Measurements from ENCODE around the gene ZYG11A.
A peak's percentile ranks its signal among the peaks of the same experiment; 100 is the strongest.

The ZYG11A gene

GRCh38 chr1:52919051-52919722 is 76.6 kb downstream of the ZYG11A start:
- no peak for DNase-seq (ENCODE audit: low read depth, low spot score)
- no peak for TF ChIP-seq CTCF (IDR thresholded peaks at IDR 0.05; ENCODE audit: insufficient read depth, low read length, missing control alignments)
- POLR2A ChIA-PET: no interaction called here
- CTCF ChIA-PET: interaction anchor here (1.0 to 2.1 kb wide), 4 partner anchors 8 to 267 kb away, joined by 3 to 6 read pairs (median 4); partner anchors contain the start of gene SCP2
- H3K4me3 ChIP-seq (ENCODE audit: low read depth, low read length): no peak overlapping the region

GRCh38 chr1:52919723-52920483 is 77.3 kb downstream of the ZYG11A start:
- TF ChIP-seq CTCF (IDR thresholded peaks at IDR 0.05; ENCODE audit: insufficient read depth, low read length, missing control alignments): no peak
- ChIA-PET POLR2A (no interaction called here), CTCF (interaction anchor here (0.8 to 2.1 kb wide), 4 partner anchors 11 to 267 kb away, joined by 3 to 7 read pairs (median 4); no protein-coding TSS in a partner anchor)
- no peak overlapping the region for H3K4me3 ChIP-seq (ENCODE audit: low read depth, low read length)
- DNase-seq (ENCODE audit: low read depth, low spot score): no peak

- TF ChIP-seq CTCF (IDR thresholded peaks at IDR 0.05; ENCODE audit: insufficient read depth, low read length, missing control alignments): no peak
- CTCF ChIA-PET: interaction anchor here (0.7 to 2.4 kb wide), 10 partner anchors 10 to 269 kb away, joined by 3 to 10 read pairs (median 3); no protein-coding TSS in a partner anchor
- DNase-seq (ENCODE audit: low read depth, low spot score): no peak
- POLR2A ChIA-PET: no interaction called here
- H3K4me3 ChIP-seq (ENCODE audit: low read depth, low read length): peak overlapping the region; percentile 66
Observed at GRCh38 chr1:52920791-52921291, 78.3 kb downstream of the ZYG11A start.

- POLR2A ChIA-PET: no interaction called here
- DNase-seq (ENCODE audit: low read depth, low spot score): no peak
Observed at GRCh38 chr1:52925571-52926005, 83.0 kb downstream of the ZYG11A start.

GRCh38 chr1:52926864-52927211 is 84.3 kb downstream of the ZYG11A start:
- no peak for DNase-seq (ENCODE audit: low read depth, low spot score)
- ChIA-PET CTCF (interaction anchor here (0.9 to 1.0 kb wide), 2 partner anchors 8 to 12 kb away, joined by 3 read pairs; no protein-coding TSS in a partner anchor), POLR2A (no interaction called here)
- TF ChIP-seq CTCF (IDR thresholded peaks at IDR 0.05; ENCODE audit: insufficient read depth, low read length, missing control alignments): no peak
- H3K4me3 ChIP-seq (ENCODE audit: low read depth, low read length): peak overlapping the region; percentile 78

More at GRCh38 chr1:52925571-52926005, 83.0 kb downstream of the ZYG11A start:
- CTCF ChIA-PET: interaction anchor here (0.9 to 1.2 kb wide), 3 partner anchors 9 to 251 kb away, joined by 3 read pairs; no protein-coding TSS in a partner anchor
- no peak for TF ChIP-seq CTCF (IDR thresholded peaks at IDR 0.05; ENCODE audit: insufficient read depth, low read length, missing control alignments)
- H3K4me3 ChIP-seq (ENCODE audit: low read depth, low read length): no peak overlapping the region

All from AG04449 (cell line).